Vagina (tissue), 2 donors: ENCODE results near the gene SART3. TPM values are rescaled to one million over a fixed set of nuclear protein-coding genes. Genes with fewer than 3 reads are reported as not detected.

Experiments
- DNase-seq, 2 donors: peaks; one replicate each; pipeline ENCODE4 v3.0.0-alpha.2; 2017; ENCODE audit errors: extremely low spot score in 2 of 2
- H3K27ac ChIP-seq: fragments of 200-600 bp; sonication (generic); one replicate; pipeline ENCODE4 v1.5.1; 2019
- H3K27me3 ChIP-seq: fragments of 200-600 bp; sonication (generic); one replicate; pipeline ENCODE4 v1.5.1; 2019
- H3K36me3 ChIP-seq, 2 donors: fragments of 200-600 bp; sonication (generic); one replicate each; pipeline ENCODE4 v1.5.1; 2017 to 2019
- H3K4me1 ChIP-seq: fragments of 200-600 bp; sonication (generic); one replicate; pipeline ENCODE4 v1.5.1; 2019
- H3K4me3 ChIP-seq, 2 donors: fragments of 200-600 bp; sonication (generic); 1 replicate in 1 of 2; 2 replicates in 1 of 2; pipeline ENCODE4 v1.5.1; 2016 to 2019
- H3K9me3 ChIP-seq: fragments of 200-600 bp; sonication (generic); one replicate; pipeline ENCODE4 v1.5.1; 2019
- CTCF ChIP-seq, 3 experiments: fragments of 450-650 bp in 2 of 3; fragments of 200-600 bp in 1 of 3; sonication (generic) in 1 of 3; IDR thresholded peaks; one replicate each; pipeline ENCODE4 v1.5.1; 2017 to 2019; ENCODE audit warnings: antibody characterized with exemption in 3 of 3, mild to moderate bottlenecking in 2 of 3, moderate library complexity in 2 of 3
- POLR2A ChIP-seq, 2 donors: fragments of 450-650 bp; IDR thresholded peaks; one replicate each; pipeline ENCODE4 v1.6.1; 2017; ENCODE audit warnings: antibody characterized with exemption in 2 of 2, mild to moderate bottlenecking in 2 of 2, moderate library complexity in 2 of 2
- POLR2AphosphoS5 ChIP-seq, 2 donors: sonication (generic); formaldehyde crosslinking; IDR thresholded peaks; one replicate each; pipeline ENCODE4 v1.9.0; 2017; ENCODE audit warnings: antibody characterized with exemption in 2 of 2, mild to moderate bottlenecking in 2 of 2, low read depth in 1 of 2; ENCODE audit not compliant: insufficient read depth in 1 of 2
- intact Hi-C: fragments of 100-400 bp; cut with DNase I; formaldehyde crosslinking; loops from one replicate; pipeline ENCODE4 v1.15.1; 2023
- total RNA-seq: library from RNA; depleted of rRNA; stranded (reverse); fragments of >200 nt; gene quantifications from one replicate; pipeline ENCODE4 v1.2.3, GENCODE V29; 2016

Gene SART3
- total RNA-seq, 1 donor from 2014 or later, result 44.2 TPM

- Histone ChIP-seq H3K36me3 (no peaks in the 10 kb centered on the region), H3K4me3 (no peak overlapping the region), H3K27ac (no peak overlapping the region), H3K9me3 (no peaks in the 10 kb centered on the region), H3K4me1 (no peaks in the 10 kb centered on the region), H3K27me3 (no peaks in the 10 kb centered on the region)
- no peak for TF ChIP-seq POLR2A (IDR thresholded peaks at IDR 0.05)
- no peak for TF ChIP-seq POLR2AphosphoS5 (IDR thresholded peaks at IDR 0.05; ENCODE audit: insufficient read depth in 1 of 2, low read depth in 1 of 2)
- no peak for TF ChIP-seq CTCF (IDR thresholded peaks at IDR 0.05)
- intact Hi-C loops, result no loop called here
- DNase-seq, result no peak
These were observed 81.5 kb downstream of the SART3 start for GRCh38 chr12:108479364-108480070.

DNA sequence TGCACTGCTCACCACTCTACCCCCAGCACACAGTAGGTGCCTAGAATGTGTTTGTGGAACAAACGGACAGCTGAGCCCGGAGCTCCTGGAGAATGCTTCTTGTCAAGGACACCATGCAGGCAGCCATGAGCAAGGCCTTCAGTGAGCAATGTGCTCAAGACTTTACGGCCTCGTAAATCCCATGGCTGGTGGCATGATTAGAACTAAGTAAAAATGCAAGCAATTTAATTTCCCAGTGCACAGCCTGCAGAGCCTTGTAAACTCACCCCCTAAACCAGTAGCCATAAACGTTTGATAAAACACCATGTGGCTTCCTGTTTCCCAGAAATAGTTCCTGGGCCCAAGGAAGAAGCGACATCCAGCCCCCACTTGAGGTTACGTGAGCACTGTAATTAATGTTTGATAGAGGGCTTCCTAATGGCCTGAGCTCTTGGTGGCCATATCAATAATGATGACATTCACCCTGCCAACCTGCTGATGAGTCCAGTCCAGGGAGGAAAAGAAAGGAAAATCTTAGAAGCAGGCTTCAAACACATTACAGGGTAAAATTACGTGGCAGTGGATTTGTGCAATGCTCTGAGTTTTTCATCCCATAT lies 82.3 kb downstream of the SART3 start:
- Histone ChIP-seq H3K4me1 (no peaks in the 10 kb centered on the region), H3K4me3 (no peak overlapping the region), H3K27me3 (no peaks in the 10 kb centered on the region), H3K27ac (no peak overlapping the region), H3K36me3 (no peaks in the 10 kb centered on the region), H3K9me3 (no peaks in the 10 kb centered on the region)
- DNase-seq, result no peak
- TF ChIP-seq POLR2AphosphoS5 (IDR thresholded peaks at IDR 0.05; ENCODE audit: insufficient read depth in 1 of 2, low read depth in 1 of 2) (no peak), CTCF (IDR thresholded peaks at IDR 0.05) (no peak), POLR2A (IDR thresholded peaks at IDR 0.05) (no peak)
- intact Hi-C loops, result no loop called here

DNA sequence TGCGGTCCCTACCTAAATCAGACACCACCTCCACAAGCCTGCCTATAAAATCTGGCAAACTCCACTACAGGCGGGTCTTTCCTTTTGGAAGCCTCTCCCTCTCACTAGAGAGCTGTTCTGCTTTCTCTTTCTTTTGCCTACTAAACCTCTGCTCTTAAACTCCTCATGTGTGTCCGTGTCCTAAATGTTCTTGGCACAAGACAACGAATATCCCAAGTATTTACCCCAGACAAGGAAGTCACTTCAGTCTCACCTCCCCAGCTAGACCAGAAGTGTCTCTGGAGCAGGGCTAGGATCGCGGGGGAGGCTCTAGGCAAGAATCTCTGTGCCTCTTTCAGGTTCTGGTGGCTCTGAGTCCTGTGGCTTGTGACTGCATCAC lies 83.1 kb downstream of the SART3 start:
- no peak for TF ChIP-seq POLR2AphosphoS5 (IDR thresholded peaks at IDR 0.05; ENCODE audit: insufficient read depth in 1 of 2, low read depth in 1 of 2)
- TF ChIP-seq POLR2A (IDR thresholded peaks at IDR 0.05), result no peak
- TF ChIP-seq CTCF (IDR thresholded peaks at IDR 0.05), result no peak
- intact Hi-C loops, result no loop called here
- Histone ChIP-seq H3K36me3 (no peaks in the 10 kb centered on the region), H3K9me3 (no peaks in the 10 kb centered on the region), H3K4me1 (no peaks in the 10 kb centered on the region), H3K27me3 (no peaks in the 10 kb centered on the region), H3K27ac (no peak overlapping the region), H3K4me3 (no peak overlapping the region)
- no peak for DNase-seq

DNA sequence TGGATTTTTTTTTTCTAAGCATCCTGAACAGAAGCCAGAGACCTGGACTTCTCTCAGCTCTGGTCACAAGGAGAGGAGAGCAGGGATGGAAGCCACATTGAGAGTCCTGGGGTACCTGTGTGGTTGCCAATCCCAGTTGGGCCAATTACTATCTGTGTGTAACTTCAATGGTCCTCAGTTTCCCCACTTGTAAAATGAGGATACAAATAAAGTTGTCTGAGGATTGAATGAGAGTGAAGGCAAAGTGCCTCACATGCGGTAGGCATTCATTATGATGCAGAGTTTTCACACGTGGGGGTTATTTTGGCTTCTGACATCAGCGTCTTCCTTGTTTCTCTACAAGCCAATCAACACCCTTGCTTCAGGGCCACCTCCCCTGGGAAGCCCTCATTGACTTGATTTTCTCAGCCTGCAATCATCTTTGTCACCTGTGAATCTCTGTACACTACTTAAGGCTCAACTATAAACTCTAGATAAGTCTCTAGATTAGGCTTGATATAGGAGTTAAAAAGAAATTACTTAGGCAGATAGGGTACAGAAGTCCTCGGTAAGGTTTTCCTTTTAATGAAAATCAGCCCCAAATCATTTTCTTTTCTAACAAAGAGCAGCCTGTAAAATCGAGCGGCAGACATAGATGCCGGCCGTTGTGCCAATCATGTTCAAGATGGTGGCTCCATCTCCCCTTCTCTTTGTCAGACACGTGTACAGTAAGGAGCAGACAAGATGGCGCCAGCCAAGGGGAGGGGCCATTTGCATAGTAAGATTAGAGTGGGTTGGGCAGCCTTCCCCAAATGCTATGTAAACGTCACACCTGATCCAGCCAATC lies 83.7 kb downstream of the SART3 start:
- no peak overlapping the region for H3K4me3 ChIP-seq
- no peaks in the 10 kb centered on the region for H3K27me3 ChIP-seq
- H3K36me3 ChIP-seq, result no peaks in the 10 kb centered on the region
- intact Hi-C loops, result no loop called here
- no peaks in the 10 kb centered on the region for H3K9me3 ChIP-seq
- no peaks in the 10 kb centered on the region for H3K4me1 ChIP-seq
- no peak for TF ChIP-seq POLR2A (IDR thresholded peaks at IDR 0.05)
- no peak for TF ChIP-seq CTCF (IDR thresholded peaks at IDR 0.05)
- TF ChIP-seq POLR2AphosphoS5 (IDR thresholded peaks at IDR 0.05; ENCODE audit: insufficient read depth in 1 of 2, low read depth in 1 of 2), result no peak
- DNase-seq, result no peak
- no peak overlapping the region for H3K27ac ChIP-seq
